H9 (cell line): ENCODE measurements around the gene PAQR5. TPM values are rescaled to one million over a fixed set of nuclear protein-coding genes. Genes with fewer than 3 reads are reported as not detected.

ENCODE experiments used
- DNase-seq: peaks from one replicate; pipeline ENCODE4 v3.0.0-alpha.2; 2017
- H2AFZ ChIP-seq: one replicate; pipeline ENCODE4 v1.6.1; 2013; ENCODE audit warnings: mild to moderate bottlenecking, low read length, control low read depth, moderate library complexity
- H2AK5ac ChIP-seq: 2 replicates; pipeline ENCODE4 v1.6.1; 2013; ENCODE audit warnings: low read length, control low read depth, mixed read lengths; ENCODE audit not compliant: insufficient read length
- H2BK120ac ChIP-seq: one replicate; pipeline ENCODE4 v1.6.1; 2013; ENCODE audit warnings: low read depth, mild to moderate bottlenecking, low read length, control low read depth, inconsistent platforms; ENCODE audit not compliant: poor library complexity, severe bottlenecking
- H2BK12ac ChIP-seq: 2 replicates; pipeline ENCODE4 v1.6.1; 2013; ENCODE audit warnings: low read length, control low read depth, mixed read lengths, low read depth; ENCODE audit not compliant: insufficient read length
- H2BK15ac ChIP-seq: 2 replicates; pipeline ENCODE4 v1.6.1; 2013; ENCODE audit warnings: low read depth, low read length, control low read depth
- H2BK20ac ChIP-seq: one replicate; pipeline ENCODE4 v1.6.1; 2013; ENCODE audit warnings: low read depth, mild to moderate bottlenecking, low read length, control low read depth, inconsistent platforms; ENCODE audit not compliant: poor library complexity, severe bottlenecking
- H2BK5ac ChIP-seq: 2 replicates; pipeline ENCODE4 v1.6.1; 2013; ENCODE audit warnings: low read length, control low read depth, mixed read lengths; ENCODE audit not compliant: insufficient read length
- H3K14ac ChIP-seq: 2 replicates; pipeline ENCODE4 v1.6.1; 2013; ENCODE audit warnings: low read length, control low read depth; ENCODE audit not compliant: insufficient read depth
- H3K18ac ChIP-seq: 2 replicates; pipeline ENCODE4 v1.6.1; 2013; ENCODE audit warnings: low read depth, mild to moderate bottlenecking, mixed read lengths, low read length, control low read depth; ENCODE audit not compliant: insufficient read length
- H3K23ac ChIP-seq: 2 replicates; pipeline ENCODE4 v1.6.1; 2013; ENCODE audit warnings: low read length, control low read depth, mixed read lengths, low read depth; ENCODE audit not compliant: insufficient read length
- H3K23me2 ChIP-seq: 2 replicates; pipeline ENCODE4 v1.6.1; 2013; ENCODE audit warnings: low read depth, mild to moderate bottlenecking, mixed read lengths, low read length, control low read depth; ENCODE audit not compliant: insufficient read length, poor library complexity, severe bottlenecking
- H3K27ac ChIP-seq: 2 replicates; pipeline ENCODE4 v1.5.1; 2013; ENCODE audit warnings: low read length, control low read depth, mixed read lengths, low read depth; ENCODE audit not compliant: insufficient read length
- H3K27me3 ChIP-seq: 2 replicates; pipeline ENCODE4 v1.6.1; 2013; ENCODE audit warnings: low read length, control low read depth, inconsistent platforms; ENCODE audit not compliant: insufficient read depth
- H3K4ac ChIP-seq: 2 replicates; pipeline ENCODE4 v1.6.1; 2013; ENCODE audit warnings: low read depth, mild to moderate bottlenecking, control low read depth, inconsistent platforms, low read length, moderate library complexity
- H3K4me1 ChIP-seq: 2 replicates; pipeline ENCODE4 v1.6.1; 2013; ENCODE audit warnings: low read length, control low read depth, inconsistent platforms; ENCODE audit not compliant: insufficient read depth
- H3K4me2 ChIP-seq: 2 replicates; pipeline ENCODE4 v1.6.1; 2013; ENCODE audit warnings: low read length, control low read depth, mixed read lengths; ENCODE audit not compliant: insufficient read length, insufficient read depth
- H3K56ac ChIP-seq: 2 replicates; pipeline ENCODE4 v1.6.1; 2013; ENCODE audit warnings: low read depth, mild to moderate bottlenecking, mixed read lengths, low read length, control low read depth; ENCODE audit not compliant: insufficient read length
- H3K79me1 ChIP-seq: 2 replicates; pipeline ENCODE4 v1.6.1; 2013; ENCODE audit warnings: low read depth, mild to moderate bottlenecking, moderate library complexity, low read length, control low read depth, inconsistent platforms; ENCODE audit not compliant: insufficient read depth, poor library complexity, severe bottlenecking
- H3K79me2 ChIP-seq: 2 replicates; pipeline ENCODE4 v1.6.1; 2013; ENCODE audit warnings: low read length, control low read depth, inconsistent platforms; ENCODE audit not compliant: insufficient read depth
- H3K9ac ChIP-seq: 2 replicates; pipeline ENCODE4 v1.6.1; 2013; ENCODE audit warnings: low read length, control low read depth, mixed read lengths; ENCODE audit not compliant: insufficient read length; ENCODE audit errors: extremely low read depth
- H3K9me3 ChIP-seq: one replicate; pipeline ENCODE4 v1.6.1; 2013; ENCODE audit warnings: low read depth, low read length, inconsistent platforms; ENCODE audit not compliant: control insufficient read depth
- H3T11ph ChIP-seq: one replicate; pipeline ENCODE4 v1.6.1; 2013; ENCODE audit warnings: mild to moderate bottlenecking, low read length, control low read depth, inconsistent platforms
- H4K20me1 ChIP-seq: one replicate; pipeline ENCODE4 v1.6.1; 2013; ENCODE audit not compliant: control insufficient read depth, insufficient read length, insufficient read depth
- H4K5ac ChIP-seq: 2 replicates; pipeline ENCODE4 v1.6.1; 2013; ENCODE audit warnings: low read depth, mild to moderate bottlenecking, mixed read lengths, low read length, control low read depth; ENCODE audit not compliant: insufficient read length
- H4K8ac ChIP-seq: replicated peaks from 2 replicates; pipeline ENCODE4 v1.6.1; 2013; ENCODE audit warnings: low read length, control low read depth, mixed read lengths, low read depth; ENCODE audit not compliant: insufficient read length
- H4K91ac ChIP-seq: 2 replicates; pipeline ENCODE4 v1.6.1; 2013; ENCODE audit warnings: low read depth, mild to moderate bottlenecking, moderate library complexity, mixed read lengths, low read length, control low read depth; ENCODE audit not compliant: insufficient read length
- H3K27ac Mint-ChIP-seq, 3 experiments: 2 replicates in 2 of 3; 3 replicates in 1 of 3; pipeline ENCODE4 v1.8.0; 2020 to 2021; ENCODE audit warnings: mixed read lengths in 3 of 3, mild to moderate bottlenecking in 1 of 3, moderate library complexity in 1 of 3
- H3K27me3 Mint-ChIP-seq: 2 replicates; pipeline ENCODE4 v1.8.0; 2021; ENCODE audit warnings: low read depth, mild to moderate bottlenecking, moderate library complexity, mixed read lengths
- H3K36me3 Mint-ChIP-seq, 3 experiments: 2 replicates in 2 of 3; 3 replicates in 1 of 3; pipeline ENCODE4 v1.8.0; 2020 to 2021; ENCODE audit warnings: low read depth in 3 of 3, mixed read lengths in 3 of 3; ENCODE audit not compliant: insufficient read depth in 1 of 3
- H3K4me1 Mint-ChIP-seq, 2 experiments: 2 replicates each; pipeline ENCODE4 v1.8.0; 2020; ENCODE audit warnings: mixed read lengths in 2 of 2
- H3K4me3 Mint-ChIP-seq, 2 experiments: 2 replicates in 1 of 2; 3 replicates in 1 of 2; pipeline ENCODE4 v1.8.0; 2020 to 2021; ENCODE audit warnings: mild to moderate bottlenecking in 2 of 2, mixed read lengths in 2 of 2, moderate library complexity in 1 of 2
- H3K9me3 Mint-ChIP-seq, 2 experiments: 2 replicates in 1 of 2; 3 replicates in 1 of 2; pipeline ENCODE4 v1.8.0; 2020; ENCODE audit warnings: mild to moderate bottlenecking in 2 of 2, mixed read lengths in 2 of 2, moderate library complexity in 1 of 2
- WGBS: extraction: QIAGEN DNeasy Blood & Tissue Kit; methylation state at CpG from one replicate; pipeline ENCODE4 v1.1.7; 2013; ENCODE audit warnings: missing lambda C conversion rate, low lambda C conversion rate, mixed read lengths; ENCODE audit not compliant: insufficient read length; ENCODE audit errors: extremely low coverage; 5-methylcytosine and 5-hydroxymethylcytosine counted together
- total RNA-seq: library from RNA; stranded (reverse); gene quantifications from 2 replicates; pipeline ENCODE4 v1.2.1, GENCODE V29; 2021
- TF ChIP-seq, protein P1 (sequence below): fragments of 200-600 bp; sonication (generic); conservative IDR thresholded peaks from 3 replicates; pipeline ENCODE4 v1.8.0; 2021; ENCODE audit warnings: antibody characterized with exemption, mild to moderate bottlenecking

The PAQR5 gene
- total RNA-seq, 1 experiment from 2014 or later: 1.6 TPM

DNA sequence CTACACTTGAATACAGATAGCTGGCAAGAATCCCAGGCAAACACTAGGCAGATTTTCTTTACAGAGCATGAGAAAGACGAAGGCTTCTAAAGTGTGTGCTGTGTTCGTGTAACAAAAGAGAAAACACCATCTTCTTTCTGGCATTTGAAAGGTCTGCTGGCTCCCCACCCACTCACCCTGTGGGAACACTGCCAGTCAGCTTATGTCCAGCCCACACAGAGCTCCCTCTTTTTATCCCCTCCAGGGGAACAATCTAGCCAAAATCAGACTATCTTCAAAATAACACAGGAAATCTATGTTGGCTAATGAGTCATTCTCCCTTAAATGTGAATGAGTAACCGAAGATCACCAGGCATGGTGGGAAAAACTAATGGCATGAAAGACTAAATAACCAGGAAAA, 45.6 kb upstream of the PAQR5 start:
- H3K56ac ChIP-seq: no peak overlapping the region
- H2BK12ac ChIP-seq: no peak overlapping the region
- H2BK20ac ChIP-seq: no peak overlapping the region
- H3K36me3 Mint-ChIP-seq: peaks cover 0 to 2% (median 0%) of the 10 kb centered on the region in 3 experiments; a peak in 3 of 7 replicates
- H4K5ac ChIP-seq: no peak overlapping the region
- TF ChIP-seq, protein P1, sequence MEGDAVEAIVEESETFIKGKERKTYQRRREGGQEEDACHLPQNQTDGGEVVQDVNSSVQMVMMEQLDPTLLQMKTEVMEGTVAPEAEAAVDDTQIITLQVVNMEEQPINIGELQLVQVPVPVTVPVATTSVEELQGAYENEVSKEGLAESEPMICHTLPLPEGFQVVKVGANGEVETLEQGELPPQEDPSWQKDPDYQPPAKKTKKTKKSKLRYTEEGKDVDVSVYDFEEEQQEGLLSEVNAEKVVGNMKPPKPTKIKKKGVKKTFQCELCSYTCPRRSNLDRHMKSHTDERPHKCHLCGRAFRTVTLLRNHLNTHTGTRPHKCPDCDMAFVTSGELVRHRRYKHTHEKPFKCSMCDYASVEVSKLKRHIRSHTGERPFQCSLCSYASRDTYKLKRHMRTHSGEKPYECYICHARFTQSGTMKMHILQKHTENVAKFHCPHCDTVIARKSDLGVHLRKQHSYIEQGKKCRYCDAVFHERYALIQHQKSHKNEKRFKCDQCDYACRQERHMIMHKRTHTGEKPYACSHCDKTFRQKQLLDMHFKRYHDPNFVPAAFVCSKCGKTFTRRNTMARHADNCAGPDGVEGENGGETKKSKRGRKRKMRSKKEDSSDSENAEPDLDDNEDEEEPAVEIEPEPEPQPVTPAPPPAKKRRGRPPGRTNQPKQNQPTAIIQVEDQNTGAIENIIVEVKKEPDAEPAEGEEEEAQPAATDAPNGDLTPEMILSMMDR: no peak
- no peak overlapping the region for H3T11ph ChIP-seq
- H3K9ac ChIP-seq: no peak overlapping the region
- DNase-seq: no peak
- H3K79me2 ChIP-seq: no peaks in the 10 kb centered on the region
- no peaks in the 10 kb centered on the region for H3K27me3 ChIP-seq
- no peak overlapping the region for H3K18ac ChIP-seq
- no peak overlapping the region for H2AK5ac ChIP-seq
- no peak overlapping the region for H3K14ac ChIP-seq
- H3K79me1 ChIP-seq: no peaks in the 10 kb centered on the region
- no peak overlapping the region for H2AFZ ChIP-seq
- H3K27ac Mint-ChIP-seq: peak overlapping the region in 2 of 3 experiments; percentile 25 to 63; a peak in 3 of 7 replicates
- H2BK15ac ChIP-seq: no peak overlapping the region
- H3K27me3 Mint-ChIP-seq: no peaks in the 10 kb centered on the region
- H3K9me3 ChIP-seq: no peaks in the 10 kb centered on the region
- H3K27ac ChIP-seq: no peak overlapping the region
- no peak overlapping the region for H2BK5ac ChIP-seq
- H3K4me3 Mint-ChIP-seq: no peak overlapping the region
- H3K23ac ChIP-seq: no peak overlapping the region
- no peaks in the 10 kb centered on the region for H4K20me1 ChIP-seq
- no peak overlapping the region for H2BK120ac ChIP-seq
- H3K23me2 ChIP-seq: no peaks in the 10 kb centered on the region
- no CpG with 5 or more reads among the region's 3 CpGs for WGBS
- H3K4ac ChIP-seq: no peak overlapping the region
- peaks cover 10% of the 10 kb centered on the region in 2 experiments for H3K4me1 Mint-ChIP-seq
- no peak overlapping the region for H4K8ac ChIP-seq
- H3K4me1 ChIP-seq: no peaks in the 10 kb centered on the region
- H4K91ac ChIP-seq: no peak overlapping the region
- no peaks in the 10 kb centered on the region for H3K9me3 Mint-ChIP-seq
- H3K4me2 ChIP-seq: no peak overlapping the region
